Astrocyte (in vitro differentiated cells and primary cell): Measurements from ENCODE around the gene ORMDL3.

ENCODE experiments used
- CTCF ChIP-seq: IDR thresholded peaks from 2 replicates; pipeline ENCODE4 v1.5.1; 2011; ENCODE audit warnings: low read depth, mild to moderate bottlenecking, inconsistent platforms, low read length, moderate library complexity; ENCODE audit not compliant: insufficient read depth
- EZH2 ChIP-seq: IDR thresholded peaks from 2 replicates; pipeline ENCODE4 v1.6.1; 2012; ENCODE audit warnings: mild to moderate bottlenecking, low read length, inconsistent platforms; ENCODE audit not compliant: insufficient read depth

GRCh38 chr17:39926135-39926587 is 1.2 kb downstream of the ORMDL3 start:
- TF ChIP-seq CTCF (no peak), EZH2 (no peak)
